ENCODE results near the gene TXNIP. TPM values are rescaled to one million over a fixed set of nuclear protein-coding genes. Genes with fewer than 3 reads are reported as not detected.
A peak's percentile ranks its signal among the peaks of the same experiment; 100 is the strongest.

Gene TXNIP
- total and polyA plus RNA-seq, 8 donors: 105 to 491 (median 255) TPM

DNA sequence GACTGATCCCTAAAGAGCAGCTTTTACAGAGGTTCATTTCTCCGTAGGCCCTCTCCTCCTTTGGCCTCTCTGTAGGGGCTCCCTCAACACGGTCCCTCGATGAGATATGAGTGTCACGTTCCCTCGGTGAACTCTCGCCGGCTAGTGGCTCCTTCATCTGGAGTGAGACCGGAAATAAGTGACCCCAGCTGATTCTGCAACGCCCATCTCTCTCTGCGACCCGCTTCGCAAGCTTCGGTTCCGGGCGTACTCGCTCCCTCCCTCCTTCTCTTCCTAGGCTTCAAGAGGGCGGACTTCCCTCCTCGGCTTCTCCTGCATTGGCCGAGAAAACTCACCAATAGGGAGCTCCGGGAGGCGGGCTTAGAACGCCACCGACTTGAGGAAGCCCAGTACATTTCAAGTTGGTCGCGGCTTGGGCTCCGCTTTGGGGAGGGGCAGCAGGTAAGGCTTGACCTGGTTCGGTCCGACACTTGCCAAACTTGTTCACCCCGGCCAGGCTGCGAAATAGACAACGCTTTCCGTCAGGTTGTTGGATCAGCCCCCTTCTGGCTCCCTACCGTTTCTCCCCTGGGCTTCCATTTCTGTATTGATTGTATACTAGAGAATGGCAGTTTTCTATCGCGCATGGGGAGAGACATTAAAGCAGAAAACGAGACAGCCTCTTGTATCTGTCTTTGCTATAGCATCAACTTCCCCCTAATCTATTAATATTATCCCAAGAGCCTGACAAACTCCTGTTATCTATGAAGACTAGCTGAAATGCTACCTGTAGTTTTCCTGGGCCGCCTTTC lies 31.9 kb downstream of the TXNIP start, which contains the start of the genes ANKRD34A and POLR3GL:
Gene ANKRD34A, minus strand, starts transcription at position 248 of the 791 bp plus-strand sequence. CDS start 2,816 bp downstream, outside the sequence.
Gene POLR3GL, plus strand, starts transcription at position 363 of the 791 bp plus-strand sequence. CDS start 10,176 bp downstream, outside the sequence.
- Histone ChIP-seq H3K36me3 (no peaks in the 10 kb centered on the region), H3K27ac (peak within 1 kb of the TSS; percentile 46 to 84 (median 74)), H3K27me3 (no peaks in the 10 kb centered on the region), H3K9me3 (no peaks in the 10 kb centered on the region), H3K4me3 (peak within 1 kb of the TSS; percentile 24 to 46 (median 36)), H3K4me1 (peaks cover 7 to 26% (median 10%) of the 10 kb centered on the region in 3 donors)
- TF ChIP-seq CTCF (IDR thresholded peaks at IDR 0.05): no peak
- FAIRE-seq (peak; percentile 43), ATAC-seq (peak; percentile 90 to 93 (median 92)), DNase-seq (peak; percentile 91 to 97 (median 96))
- 1% methylated on average over 37 of the region's 37 CpGs for WGBS, 2 donors
- intact Hi-C loops (cut with DNase I): no loop called here

- 53 to 69% methylated on average over 5 of the region's 5 CpGs for WGBS, 2 donors
- DNase-seq (no peak), ATAC-seq (no peak), FAIRE-seq (no peak)
- intact Hi-C loops (cut with DNase I): no loop called here
- H3K27ac ChIP-seq: peak overlapping the region; percentile 46 to 84 (median 74)
- TF ChIP-seq CTCF (IDR thresholded peaks at IDR 0.05): no peak
- H3K9me3 ChIP-seq: no peaks in the 10 kb centered on the region
- no peaks in the 10 kb centered on the region for H3K36me3 ChIP-seq
- peaks cover 7 to 26% (median 11%) of the 10 kb centered on the region in 3 donors for H3K4me1 ChIP-seq
- peak overlapping the region in 2 of 4 donors; percentile 42 to 46 for H3K4me3 ChIP-seq
- H3K27me3 ChIP-seq: no peaks in the 10 kb centered on the region
Measured at GRCh38 chr1:145963265-145964019, 32.9 kb downstream of the TXNIP start.

- DNase-seq (peak in 4 of 6 donors; percentile 40 to 68 (median 52)), FAIRE-seq (no peak), ATAC-seq (no peak)
- 9 to 20% methylated on average over 18 to 29 of the region's 36 CpGs for WGBS, 2 donors
- intact Hi-C loops (cut with DNase I): no loop called here
- H3K36me3 ChIP-seq: no peaks in the 10 kb centered on the region
- no peak overlapping the region for H3K27ac ChIP-seq
- TF ChIP-seq CTCF (IDR thresholded peaks at IDR 0.05): no peak
- peak overlapping the region in 2 of 4 donors; percentile 52 to 66 for H3K4me3 ChIP-seq
- no peaks in the 10 kb centered on the region for H3K27me3 ChIP-seq
- peaks cover 7 to 26% (median 14%) of the 10 kb centered on the region in 3 donors for H3K4me1 ChIP-seq
- H3K9me3 ChIP-seq: no peaks in the 10 kb centered on the region
Measured at GRCh38 chr1:145962157-145963102, 33.9 kb downstream of the TXNIP start.

- Histone ChIP-seq H3K4me1 (peaks cover 7 to 30% (median 19%) of the 10 kb centered on the region in 3 donors), H3K36me3 (no peaks in the 10 kb centered on the region), H3K9me3 (no peaks in the 10 kb centered on the region), H3K27ac (no peak overlapping the region), H3K4me3 (peak overlapping the region; percentile 11 to 66 (median 37)), H3K27me3 (no peaks in the 10 kb centered on the region)
- WGBS, 2 donors: 4% methylated on average over 57 of the region's 57 CpGs
- no peak for TF ChIP-seq CTCF (IDR thresholded peaks at IDR 0.05)
- intact Hi-C loops (cut with DNase I): no loop called here
- DNase-seq (peak in 4 of 6 donors; percentile 33 to 78 (median 56)), ATAC-seq (no peak), FAIRE-seq (no peak)
Measured at GRCh38 chr1:145961425-145962156, 34.8 kb downstream of the TXNIP start.
